PC-3 (cell line): ENCODE results near the gene NR2C1.

Experiments
- CTCF ChIP-seq: fragments of 300-600 bp; sonication (generic); conservative IDR thresholded peaks from 2 replicates; pipeline ENCODE4 v1.5.1; 2017; ENCODE audit warnings: antibody characterized with exemption, low read depth, mild to moderate bottlenecking, low read length
- EZH2 ChIP-seq: fragments of 300-600 bp; sonication (generic); IDR thresholded peaks from one replicate; pipeline ENCODE4 v1.6.1; 2017; ENCODE audit warnings: antibody characterized with exemption, mild to moderate bottlenecking, low read length; ENCODE audit not compliant: unreplicated experiment

- TF ChIP-seq CTCF (no peak), EZH2 (no peak)
Observed at GRCh38 chr12:95104919-95105452, 31.6 kb upstream of the NR2C1 start.
